Measurements from ENCODE around the gene CCDC74A.
"Not testable (repeated sequence)": the region's sequence is repeated elsewhere in the genome, so short reads cannot be mapped to it uniquely, and the experiment has no call there.

GRCh38 chr2:131478074-131478849 is 49.4 kb upstream of the CCDC74A start:
- TF ChIP-seq POLR2A, CTCF (IDR thresholded peaks at IDR 0.05): not testable (repeated sequence)

Data from heart left ventricle (tissue), 13 donors.